K562 (cell line): Measurements from ENCODE around the gene RPL7A. TPM values are rescaled to one million over a fixed set of nuclear protein-coding genes. Genes with fewer than 3 reads are reported as not detected.
A peak's percentile ranks its signal among the peaks of the same experiment; 100 is the strongest.
"Not testable (repeated sequence)": the region's sequence is repeated elsewhere in the genome, so short reads cannot be mapped to it uniquely, and the experiment has no call there.

Source experiments
- ATAC-seq: fragments of 200-7000 bp; cut with Tn5 transposase; 3 replicates; pipeline ENCODE4 v1.9.1; 2020; ENCODE audit warnings: moderate library complexity
- BruUV-seq: library from RNA; stranded (reverse); fragments of 400-500 nt; replicated peaks from 2 replicates; lab custom pipeline; 2021; lab: Mats Ljungman, UMichigan
- CTCF ChIA-PET: fragments of 300-600 bp; formaldehyde crosslinking; extraction: SDS; loops from one replicate; lab custom pipeline; 2021; ENCODE audit warnings: low intra/inter-chr PET ratio; lab: Yijun Ruan, JAX
- POLR2A ChIA-PET: fragments of 300-600, 350-650 bp; sonication (Branson Sonifier 250); formaldehyde crosslinking; extraction: SDS; loops from one replicate; lab custom pipeline; 2021; ENCODE audit warnings: antibody characterized with exemption, inconsistent platforms; lab: Yijun Ruan, JAX
- DNase-seq, 4 experiments: peaks; one replicate each; pipeline versions ENCODE4 v3.0.0 to v3.0.0-alpha.2; 2011 to 2018; ENCODE audit warnings: low spot score in 3 of 4, mixed read lengths in 3 of 4; ENCODE audit errors: extremely low read depth in 1 of 4
- FAIRE-seq: peaks from 2 replicates; lab custom pipeline; 2011; peaks lifted over from hg19 to GRCh38; lab: Jason Lieb, UNC
- H2AFZ ChIP-seq: 2 replicates; pipeline ENCODE4 v1.6.0; 2011; ENCODE audit warnings: low read depth, low read length, control low read depth, inconsistent platforms
- H3K27ac ChIP-seq: fragments of 200-600 bp; 3 replicates; pipeline ENCODE4 v1.8.0; 2011; ENCODE audit warnings: low read depth, mild to moderate bottlenecking, control low read depth, inconsistent platforms, low read length, moderate library complexity, mixed read lengths; ENCODE audit errors: extremely low read depth
- H3K27me3 ChIP-seq, 2 experiments: fragments of 300-600 bp in 1 of 2; 2 replicates in 1 of 2; 3 replicates in 1 of 2; pipeline versions ENCODE4 v1.6.0 to v1.8.0; 2011; ENCODE audit warnings: inconsistent platforms in 2 of 2, low read length in 2 of 2, mild to moderate bottlenecking in 1 of 2, mixed read lengths in 1 of 2, moderate library complexity in 1 of 2; ENCODE audit not compliant: control insufficient read depth in 2 of 2, insufficient read depth in 2 of 2
- H3K36me3 ChIP-seq: fragments of 300-600 bp; 3 replicates; pipeline ENCODE4 v1.8.0; 2011; ENCODE audit warnings: mild to moderate bottlenecking, low read length, inconsistent platforms; ENCODE audit not compliant: control insufficient read depth, insufficient read depth
- H3K4me1 ChIP-seq, 2 experiments: fragments of 200-600 bp in 1 of 2; replicated peaks in 1 of 2; 2 replicates in 1 of 2; 3 replicates in 1 of 2; pipeline versions ENCODE4 v1.5.1 to v1.8.0; 2011; ENCODE audit warnings: inconsistent platforms in 2 of 2, low read length in 2 of 2, mild to moderate bottlenecking in 1 of 2, mixed read lengths in 1 of 2, moderate library complexity in 1 of 2; ENCODE audit not compliant: control insufficient read depth in 2 of 2, insufficient read depth in 2 of 2
- H3K4me2 ChIP-seq: 2 replicates; pipeline ENCODE4 v1.6.1; 2011; ENCODE audit warnings: low read length, control low read depth, inconsistent platforms, mixed read lengths; ENCODE audit not compliant: insufficient read depth
- H3K4me3 ChIP-seq: fragments of 200-600 bp; sonication (generic), shearing (Covaris generic); 2 replicates; pipeline ENCODE4 v1.5.1; 2016; ENCODE audit warnings: control low read depth, inconsistent platforms
- H3K79me2 ChIP-seq: fragments of 200-600 bp; 3 replicates; pipeline ENCODE4 v1.8.0; 2011; ENCODE audit warnings: low read length, inconsistent platforms; ENCODE audit not compliant: control insufficient read depth, insufficient read depth
- H3K9ac ChIP-seq, 2 experiments: 2 replicates each; pipeline versions ENCODE4 v1.6.0 to v1.6.1; 2011; ENCODE audit warnings: low read depth in 2 of 2, low read length in 2 of 2, control low read depth in 1 of 2, inconsistent platforms in 1 of 2, mild to moderate bottlenecking in 1 of 2, mixed read lengths in 1 of 2; ENCODE audit not compliant: insufficient read depth in 1 of 2
- H3K9me1 ChIP-seq: one replicate; pipeline ENCODE4 v1.6.0; 2011; ENCODE audit warnings: inconsistent platforms, mild to moderate bottlenecking, low read length, moderate library complexity; ENCODE audit not compliant: control insufficient read depth, insufficient read depth
- H3K9me3 ChIP-seq: replicated peaks from 2 replicates; pipeline ENCODE4 v1.5.1; 2011; ENCODE audit warnings: low read depth, low read length, inconsistent platforms; ENCODE audit not compliant: control insufficient read depth, insufficient read depth
- H4K20me1 ChIP-seq: replicated peaks from 2 replicates; pipeline ENCODE4 v1.6.1; 2011; ENCODE audit warnings: low read length, inconsistent platforms, mixed read lengths; ENCODE audit not compliant: control insufficient read depth, insufficient read depth
- CBX3 ChIP-seq, 2 experiments: IDR thresholded peaks; 1 replicate in 1 of 2; 2 replicates in 1 of 2; pipeline ENCODE4 v1.6.1; 2012; ENCODE audit warnings: inconsistent platforms in 2 of 2, low read length in 2 of 2, borderline replicate concordance in 1 of 2, control low read depth in 1 of 2
- NFATC3 ChIP-seq: fragments of 450-650 bp; IDR thresholded peaks from 2 replicates; pipeline ENCODE4 v1.6.1; 2017; ENCODE audit warnings: mild to moderate bottlenecking
- NRF1 ChIP-seq, 2 experiments: fragments of 450-650 bp; IDR thresholded peaks in 1 of 2; conservative IDR thresholded peaks in 1 of 2; 2 replicates each; pipeline ENCODE4 v1.6.1; 2014; ENCODE audit warnings: mild to moderate bottlenecking in 2 of 2
- ZKSCAN1 ChIP-seq: fragments of 150-350 bp; IDR thresholded peaks from 2 replicates; pipeline ENCODE4 v1.6.1; 2016; ENCODE audit warnings: low read depth, low read length
- WGBS: fragments of 100-300 bp; shearing (Covaris generic); methylation state at CpG from one replicate; pipeline ENCODE4 v1.1.6; 2016; ENCODE audit warnings: low coverage, mixed read lengths; ENCODE audit not compliant: insufficient coverage; ENCODE audit errors: missing lambda C conversion rate; 5-methylcytosine and 5-hydroxymethylcytosine counted together
- in situ Hi-C: fragments of 300-500 bp; cut with MboI; formaldehyde crosslinking; loops from 4 replicates; pipeline ENCODE4 v1.15.0; 2018; ENCODE audit warnings: inconsistent platforms, mixed read lengths
- intact Hi-C: fragments of 100-400 bp; cut with micrococcal nuclease; formaldehyde crosslinking; loops from 2 replicates; pipeline ENCODE4 v1.14.2; 2022
- polyA plus RNA-seq, 8 experiments: library from polyadenylated mRNA; depleted of rRNA in 4 of 8; stranded (reverse) in 5 of 8; unstranded in 3 of 8; fragments of >200 nt; fragmentation: Nextera tagmentation in 2 of 8; fragmentation: Illumina TruSeq in 1 of 8; extraction: Ambion mirVana in 2 of 8; extraction: Trizol in 1 of 8; gene quantifications; 2 replicates each; pipeline versions ENCODE4 v1.2.1 to v1.2.3, GENCODE V29; 2011 to 2014; ENCODE audit warnings: inconsistent platforms in 1 of 8, missing spikeins in 1 of 8
- total RNA-seq, 7 experiments: library from RNA; depleted of rRNA in 6 of 7; stranded (reverse); fragments of >200 nt in 6 of 7; fragmentation: Illumina TruSeq in 2 of 7; extraction: Trizol in 2 of 7; gene quantifications; 2 replicates each; pipeline versions ENCODE4 v1.2.1 to v1.2.3, GENCODE V29; 2011 to 2021; ENCODE audit warnings: low replicate concordance in 1 of 7

The RPL7A gene
- total and polyA plus RNA-seq, 9 of the 15 experiments (the other 6 are each of a cell fraction or from before 2014, with no cell fraction given) = 1,935 to 3,760 (median 2,652) TPM

GRCh38 chr9:133323991-133324703 lies 23.9 kb upstream of the RPL7A start:
- Histone ChIP-seq H3K36me3 (no peaks in the 10 kb centered on the region), H3K4me3 (no peak overlapping the region), H3K4me2 (no peak overlapping the region), H3K79me2 (no peaks in the 10 kb centered on the region), H4K20me1 (no peaks in the 10 kb centered on the region), H3K27ac (no peak overlapping the region), H3K9ac (no peak overlapping the region), H3K9me3 (peaks cover 5% of the 10 kb centered on the region), H3K9me1 (no peaks in the 10 kb centered on the region), H2AFZ (no peak overlapping the region), H3K4me1 (peaks cover 0 to 9% of the 10 kb centered on the region in 2 experiments; a peak in 2 of 5 replicates), H3K27me3 (peaks cover 0 to 8% of the 10 kb centered on the region in 2 experiments; a peak in 1 of 5 replicates)
- ChIA-PET POLR2A (no interaction called here), CTCF (no interaction called here)
- DNase-seq (no peak), ATAC-seq (no peak), FAIRE-seq (no peak)
- TF ChIP-seq NFATC3 (no peak), ZKSCAN1 (no peak), NRF1 (conservative IDR thresholded peaks at IDR 0.05 in 1 of 2, IDR thresholded peaks at IDR 0.05 in 1 of 2) (peak; percentile 61 to 63), CBX3 (IDR thresholded peaks at IDR 0.05; ENCODE audit: borderline replicate concordance in 1 of 2, low read length in 2 of 2) (peak in 1 of 2 experiments; percentile 37; a peak in 1 of 3 replicates)
- in situ Hi-C loops = no loop called here
- intact Hi-C loops = loop anchor here (10.0 kb wide), 1 partner anchor 49 kb away; the partner anchor contains the start of gene ABO
- no TSS peak for BruUV-seq
- 37% methylated on average over 11 of the region's 13 CpGs for WGBS

GRCh38 chr9:133327021-133327420 lies 21.0 kb upstream of the RPL7A start:
- in situ Hi-C loops, H3K9me1 ChIP-seq, H3K4me3 ChIP-seq, H2AFZ ChIP-seq, ATAC-seq, H3K27ac ChIP-seq, H4K20me1 ChIP-seq, H3K9me3 ChIP-seq, FAIRE-seq, H3K4me2 ChIP-seq, H3K79me2 ChIP-seq, H3K27me3 ChIP-seq, DNase-seq, H3K9ac ChIP-seq, BruUV-seq: not testable (repeated sequence)
- Histone ChIP-seq H3K36me3 (peaks cover 23% of the 10 kb centered on the region; the same call in 2 of the 3 replicates), H3K4me1 (peaks cover 0 to 14% of the 10 kb centered on the region in 2 experiments; a peak in 2 of 5 replicates)
- ChIA-PET POLR2A (interaction anchor here (0.7 kb wide), 1 partner anchor 693 kb away, joined by 3 read pairs; no protein-coding TSS in a partner anchor), CTCF (interaction anchor here (0.7 to 4.0 kb wide), 2 partner anchors 56 to 142 kb away, joined by 4 to 31 read pairs; no protein-coding TSS in a partner anchor)
- 34% methylated on average over 6 of the region's 6 CpGs for WGBS
- intact Hi-C loops = loop anchor here (10.0 kb wide), 1 partner anchor 52 kb away; the partner anchor contains the start of gene ABO
